Measurements from ENCODE around the gene HOXA3. TPM values are rescaled to one million over a fixed set of nuclear protein-coding genes. Genes with fewer than 3 reads are reported as not detected.

The HOXA3 gene
- total RNA-seq, 1 donor from 2014 or later, result 209 TPM

DNA sequence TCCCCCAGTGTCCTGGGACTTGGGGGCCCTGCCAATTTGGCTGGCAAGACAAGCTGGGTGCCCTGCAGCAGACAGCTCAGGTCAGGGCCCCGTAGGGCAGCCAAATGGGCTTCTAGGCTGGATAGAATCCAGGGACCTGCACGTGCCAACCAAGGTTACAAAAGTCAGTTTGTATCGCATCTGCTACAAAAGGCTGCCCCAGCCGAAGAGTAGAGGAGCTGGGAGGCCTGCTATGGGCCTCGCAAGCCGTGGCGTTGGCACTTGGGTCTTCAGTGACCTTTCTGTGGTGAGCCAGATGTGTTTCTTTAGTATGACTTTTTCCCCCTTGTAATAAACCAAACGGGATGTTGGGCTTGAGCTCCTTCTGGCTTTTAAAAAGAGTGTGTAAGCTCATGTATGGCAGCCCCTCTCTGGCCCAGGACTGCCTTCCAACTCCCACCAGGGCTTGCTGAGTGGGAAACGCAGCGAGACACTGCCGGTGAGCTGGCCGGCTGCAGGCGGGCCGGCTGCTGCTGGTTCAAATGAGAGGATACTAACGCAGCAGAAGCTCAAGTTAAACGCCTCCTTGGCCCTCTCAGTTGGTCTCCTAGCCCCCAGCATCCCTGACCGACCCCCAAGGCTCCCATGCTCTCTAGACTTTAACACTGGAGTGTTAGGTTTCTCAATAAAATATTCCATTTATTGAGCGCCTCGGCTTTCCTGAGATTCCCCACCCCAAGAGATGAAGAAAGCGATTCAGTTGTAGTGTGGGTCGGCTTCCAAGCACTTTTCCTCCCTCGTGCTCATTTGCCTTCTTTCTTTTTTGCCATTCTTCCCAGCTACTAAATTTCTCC, 24.8 kb upstream of the HOXA3 start:
- DNase-seq (ENCODE audit: low spot score in 2 of 2, unreplicated experiment in 2 of 2), result peak in 1 of 2 experiments; percentile 18
- peaks cover 22% of the 10 kb centered on the region for H3K4me1 Mint-ChIP-seq
- H3K4me3 Mint-ChIP-seq, result peak overlapping the region; percentile 69
- TF ChIP-seq, protein P1, sequence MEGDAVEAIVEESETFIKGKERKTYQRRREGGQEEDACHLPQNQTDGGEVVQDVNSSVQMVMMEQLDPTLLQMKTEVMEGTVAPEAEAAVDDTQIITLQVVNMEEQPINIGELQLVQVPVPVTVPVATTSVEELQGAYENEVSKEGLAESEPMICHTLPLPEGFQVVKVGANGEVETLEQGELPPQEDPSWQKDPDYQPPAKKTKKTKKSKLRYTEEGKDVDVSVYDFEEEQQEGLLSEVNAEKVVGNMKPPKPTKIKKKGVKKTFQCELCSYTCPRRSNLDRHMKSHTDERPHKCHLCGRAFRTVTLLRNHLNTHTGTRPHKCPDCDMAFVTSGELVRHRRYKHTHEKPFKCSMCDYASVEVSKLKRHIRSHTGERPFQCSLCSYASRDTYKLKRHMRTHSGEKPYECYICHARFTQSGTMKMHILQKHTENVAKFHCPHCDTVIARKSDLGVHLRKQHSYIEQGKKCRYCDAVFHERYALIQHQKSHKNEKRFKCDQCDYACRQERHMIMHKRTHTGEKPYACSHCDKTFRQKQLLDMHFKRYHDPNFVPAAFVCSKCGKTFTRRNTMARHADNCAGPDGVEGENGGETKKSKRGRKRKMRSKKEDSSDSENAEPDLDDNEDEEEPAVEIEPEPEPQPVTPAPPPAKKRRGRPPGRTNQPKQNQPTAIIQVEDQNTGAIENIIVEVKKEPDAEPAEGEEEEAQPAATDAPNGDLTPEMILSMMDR (IDR thresholded peaks at IDR 0.05; ENCODE audit: unreplicated experiment), result no peak
- H3K36me3 Mint-ChIP-seq, result no peaks in the 10 kb centered on the region
- peaks cover 91% of the 10 kb centered on the region for H3K27me3 Mint-ChIP-seq (ENCODE audit: low read depth)
- H3K27ac Mint-ChIP-seq, result peak overlapping the region; percentile 94
- no peaks in the 10 kb centered on the region for H3K9me3 Mint-ChIP-seq

DNA sequence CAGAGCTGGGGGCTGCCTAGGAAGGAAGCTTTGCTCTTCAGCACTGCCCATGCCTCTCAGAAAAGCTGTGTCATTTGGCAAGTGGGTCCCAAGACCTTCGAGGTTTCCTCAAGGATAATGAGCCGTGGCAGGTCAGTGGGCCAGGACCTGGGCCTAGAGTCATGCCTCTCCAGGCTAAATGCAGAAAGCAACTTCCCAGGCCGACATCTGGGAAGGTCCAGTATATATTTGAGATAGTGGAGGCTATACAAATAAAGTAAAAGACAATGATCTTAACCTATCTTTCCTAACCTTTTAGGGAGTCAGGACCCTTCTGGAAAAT, 24.1 kb upstream of the HOXA3 start:
- DNase-seq (ENCODE audit: low spot score in 2 of 2, unreplicated experiment in 2 of 2), result peak in 1 of 2 experiments; percentile 5
- TF ChIP-seq, protein P1 (IDR thresholded peaks at IDR 0.05; ENCODE audit: unreplicated experiment), result no peak
- peaks cover 28% of the 10 kb centered on the region for H3K4me1 Mint-ChIP-seq
- peak overlapping the region; percentile 94 for H3K27ac Mint-ChIP-seq
- H3K27me3 Mint-ChIP-seq (ENCODE audit: low read depth), result peaks cover 91% of the 10 kb centered on the region
- H3K9me3 Mint-ChIP-seq, result no peaks in the 10 kb centered on the region
- no peaks in the 10 kb centered on the region for H3K36me3 Mint-ChIP-seq
- H3K4me3 Mint-ChIP-seq, result peak overlapping the region; percentile 69

DNA sequence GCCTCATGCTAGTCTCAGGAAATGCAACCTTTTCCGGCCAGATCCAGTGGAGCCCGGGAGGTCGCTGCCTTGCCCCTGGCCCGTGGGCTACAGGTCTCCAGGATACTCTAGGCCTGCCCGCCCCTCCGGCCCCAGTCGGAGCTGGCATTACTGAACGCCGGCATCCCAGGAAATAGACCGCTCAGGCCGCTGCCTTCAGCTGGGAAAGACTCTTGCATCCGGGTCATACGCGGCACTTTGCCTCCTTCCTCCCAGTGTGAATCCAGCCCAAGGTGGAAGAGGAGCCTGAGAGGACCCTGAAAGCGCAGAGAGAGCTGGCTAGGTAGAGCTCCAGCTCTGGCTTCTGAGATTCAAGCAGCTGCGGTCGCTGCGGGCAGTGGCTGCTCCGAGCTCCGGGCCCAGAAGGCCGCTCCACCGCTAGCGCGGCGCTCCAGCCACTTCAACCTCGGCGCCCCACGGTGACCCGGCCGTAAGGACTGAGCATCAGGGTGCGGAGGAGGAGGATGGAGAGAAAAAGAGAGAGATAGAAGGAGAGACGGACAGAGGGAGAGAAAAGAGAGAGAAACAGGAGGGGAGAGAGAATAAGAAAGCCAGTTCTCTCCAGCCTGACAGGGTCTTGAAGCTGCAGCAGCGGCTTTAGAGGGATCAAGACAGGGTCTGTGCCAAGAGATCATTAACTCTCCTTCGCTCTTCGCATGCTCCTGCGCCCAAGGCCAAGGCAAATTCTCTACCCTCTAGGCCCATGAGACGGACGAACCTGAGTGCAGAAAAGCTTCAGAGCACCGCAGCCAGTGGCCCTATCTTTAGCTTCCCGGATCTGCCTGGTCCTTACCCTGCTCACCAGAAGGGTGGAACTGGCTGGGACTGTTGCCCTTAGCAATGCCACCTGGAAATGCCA, 23.5 kb upstream of the HOXA3 start:
- Mint-ChIP-seq H3K9me3 (no peaks in the 10 kb centered on the region), H3K27ac (peak overlapping the region; percentile 94), H3K27me3 (ENCODE audit: low read depth) (peaks cover 91% of the 10 kb centered on the region), H3K36me3 (no peaks in the 10 kb centered on the region), H3K4me1 (peaks cover 26% of the 10 kb centered on the region), H3K4me3 (peak overlapping the region; percentile 69)
- TF ChIP-seq, protein P1 (IDR thresholded peaks at IDR 0.05; ENCODE audit: unreplicated experiment), result no peak
- DNase-seq (ENCODE audit: low spot score in 2 of 2, unreplicated experiment in 2 of 2), result peak; percentile 14 to 40

DNA sequence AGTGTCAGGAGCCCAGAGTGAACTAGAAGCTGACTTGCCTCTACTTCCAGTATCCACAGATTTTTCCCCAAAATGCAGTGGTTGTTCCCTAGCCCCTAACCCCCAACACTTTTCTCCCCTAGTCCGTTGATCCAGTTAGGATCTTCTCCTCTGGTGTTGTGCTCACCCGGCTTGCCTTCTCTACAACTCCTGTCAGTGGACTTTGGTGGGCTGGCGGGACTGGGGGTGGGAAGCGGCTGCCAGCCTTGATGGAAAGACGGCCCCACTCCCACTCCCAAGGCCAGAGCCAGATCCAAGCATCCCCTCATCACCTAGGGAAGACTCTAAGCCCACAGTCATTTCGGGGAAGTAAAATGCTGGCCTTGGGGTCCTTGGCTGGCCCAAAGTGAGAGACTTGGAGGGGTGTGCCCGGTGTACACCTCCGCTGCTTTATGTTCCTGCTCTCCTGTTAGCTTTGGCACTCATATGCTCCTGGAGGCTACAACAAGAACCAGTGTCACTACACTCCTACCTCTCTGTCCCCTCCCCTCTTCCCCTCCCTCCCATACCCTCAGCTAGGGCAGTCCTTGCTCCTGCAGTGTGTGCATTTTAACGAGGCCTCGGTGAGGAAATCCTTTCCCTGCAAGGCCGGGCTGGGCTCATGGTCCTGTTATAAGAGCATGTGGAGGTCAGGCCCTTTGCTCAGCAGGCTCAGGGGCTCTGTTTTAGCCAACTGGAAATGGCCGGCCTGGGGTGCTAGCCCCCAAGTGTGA, 22.7 kb upstream of the HOXA3 start:
- DNase-seq (ENCODE audit: low spot score in 2 of 2, unreplicated experiment in 2 of 2), result peak; percentile 17 to 38
- Mint-ChIP-seq H3K4me1 (peaks cover 24% of the 10 kb centered on the region), H3K9me3 (no peaks in the 10 kb centered on the region), H3K27ac (peak overlapping the region; percentile 94), H3K36me3 (no peaks in the 10 kb centered on the region), H3K27me3 (ENCODE audit: low read depth) (peaks cover 91% of the 10 kb centered on the region), H3K4me3 (peak overlapping the region; percentile 69)
- TF ChIP-seq, protein P1 (IDR thresholded peaks at IDR 0.05; ENCODE audit: unreplicated experiment), result no peak

Measured in mesothelial cell of epicardium (in vitro differentiated cells).